HG02571 (cell line): ENCODE data around the gene LMBRD2.
"Not testable (repeated sequence)": the region's sequence is repeated elsewhere in the genome, so short reads cannot be mapped to it uniquely, and the experiment has no call there.

ENCODE experiments used
- ATAC-seq: cut with Tn5 transposase; IDR thresholded peaks from one replicate; pipeline ENCODE4 v1.9.1; 2021; ENCODE audit warnings: mild to moderate bottlenecking, moderate library complexity; ENCODE audit not compliant: unreplicated experiment

The LMBRD2 gene

DNA sequence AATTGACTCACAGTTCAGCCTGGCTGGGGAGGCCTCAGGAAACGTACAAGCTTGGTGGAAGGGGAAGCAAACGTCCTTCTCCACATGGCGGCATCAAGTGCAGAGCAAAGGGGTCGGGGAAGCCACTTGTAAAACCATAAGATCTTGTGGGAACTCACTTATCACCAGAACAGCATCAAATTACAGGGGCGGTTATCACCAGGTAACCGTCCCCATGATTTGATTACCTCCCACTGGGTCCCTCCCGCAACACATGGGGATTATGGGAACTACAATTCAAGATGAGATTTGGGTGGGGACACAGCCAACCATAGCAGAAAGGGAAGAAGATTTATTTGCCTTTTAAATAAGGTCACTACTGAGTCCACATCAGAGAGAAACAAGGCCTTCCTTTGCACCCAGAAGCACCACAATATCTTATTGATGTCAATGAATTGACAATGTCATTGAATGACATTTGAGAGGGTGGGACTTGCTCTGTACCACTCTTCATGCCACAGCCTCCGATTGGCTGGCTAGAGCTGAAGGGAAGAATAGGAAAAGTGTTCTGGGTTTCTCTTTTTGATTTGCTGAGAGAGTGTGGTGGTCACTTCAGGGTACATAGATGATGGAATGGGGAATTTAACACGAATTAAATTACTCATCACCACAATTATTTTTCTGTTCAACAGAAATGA is 11.3 kb upstream of the LMBRD2 start:
- ATAC-seq: no peak

DNA sequence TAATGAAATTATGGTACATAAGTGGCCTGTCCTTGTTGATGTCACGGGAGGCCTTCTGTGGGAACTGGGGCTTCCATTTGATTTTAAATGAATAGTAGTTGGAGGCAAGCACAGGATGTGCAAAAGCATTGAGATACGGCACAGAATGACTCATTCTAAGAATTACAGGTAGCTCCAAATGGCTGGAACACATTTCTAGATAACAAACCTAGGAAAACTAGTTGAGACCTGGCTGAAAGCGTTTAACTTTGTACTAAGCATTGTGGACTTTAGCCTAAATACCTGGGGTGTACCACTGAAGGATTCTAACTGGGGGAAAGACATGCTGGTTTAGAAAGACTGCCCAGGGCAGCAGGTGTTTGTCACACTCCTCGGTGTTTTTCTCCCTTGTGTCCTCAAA is 9.7 kb upstream of the LMBRD2 start:
- ATAC-seq: no peak

DNA sequence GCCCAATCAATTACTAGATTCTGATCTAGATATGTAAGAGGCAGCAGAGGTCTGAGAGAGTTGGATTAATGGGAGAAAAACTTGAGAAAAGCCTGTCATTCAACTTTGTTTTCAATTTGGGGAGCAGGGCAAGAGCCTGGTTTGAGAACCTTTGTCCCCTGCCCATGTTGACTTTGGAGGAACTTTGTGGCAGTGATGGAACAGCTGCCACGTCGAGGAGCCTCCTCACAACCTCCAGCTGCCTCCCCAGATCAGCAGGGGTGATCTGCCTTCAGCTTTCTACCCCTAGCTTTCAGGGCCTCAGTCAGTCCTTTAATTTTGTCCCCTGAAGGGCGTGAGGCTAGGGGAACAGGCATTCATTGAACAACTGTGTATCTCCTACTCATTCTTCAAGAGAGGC is 8.9 kb upstream of the LMBRD2 start:
- ATAC-seq: no peak

DNA sequence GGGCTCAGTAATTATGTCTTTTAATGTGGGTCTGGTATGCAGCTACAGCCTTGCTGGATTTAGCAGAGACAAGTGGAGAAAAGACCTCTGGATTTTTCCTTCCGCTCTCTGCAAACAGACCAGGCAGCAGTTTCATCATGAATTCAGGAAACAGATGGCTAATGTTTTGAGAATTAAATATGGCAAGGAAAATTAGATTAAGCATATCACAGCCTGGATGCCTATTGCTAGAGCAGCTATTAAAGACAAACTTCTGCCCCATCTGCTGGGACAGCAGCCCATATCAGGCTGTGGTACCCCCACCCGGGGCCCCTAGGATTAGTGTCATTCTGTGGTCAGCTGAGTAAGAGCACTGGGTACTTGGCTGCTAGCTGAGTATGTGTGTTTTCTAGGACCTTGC is 6.5 kb upstream of the LMBRD2 start:
- no peak for ATAC-seq

DNA sequence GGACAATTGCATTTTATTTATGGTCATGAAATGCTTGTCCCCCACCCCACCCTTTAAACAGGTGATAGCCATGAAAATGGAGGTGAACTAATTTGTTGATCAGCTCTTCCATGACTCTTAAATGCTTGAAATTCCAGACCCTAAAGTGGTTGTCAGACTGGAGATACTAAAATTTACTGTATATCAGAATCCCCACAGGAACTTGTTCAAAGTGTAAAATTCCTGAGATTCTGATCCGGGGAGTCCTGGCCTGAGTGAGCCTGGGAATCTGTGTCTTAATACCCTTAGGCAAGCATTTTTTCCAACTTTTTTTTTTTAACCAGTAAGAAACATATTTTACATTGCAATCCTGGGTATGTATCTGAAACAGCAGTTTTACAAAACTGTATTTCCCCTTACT is 4.9 kb upstream of the LMBRD2 start:
- ATAC-seq: no peak

DNA sequence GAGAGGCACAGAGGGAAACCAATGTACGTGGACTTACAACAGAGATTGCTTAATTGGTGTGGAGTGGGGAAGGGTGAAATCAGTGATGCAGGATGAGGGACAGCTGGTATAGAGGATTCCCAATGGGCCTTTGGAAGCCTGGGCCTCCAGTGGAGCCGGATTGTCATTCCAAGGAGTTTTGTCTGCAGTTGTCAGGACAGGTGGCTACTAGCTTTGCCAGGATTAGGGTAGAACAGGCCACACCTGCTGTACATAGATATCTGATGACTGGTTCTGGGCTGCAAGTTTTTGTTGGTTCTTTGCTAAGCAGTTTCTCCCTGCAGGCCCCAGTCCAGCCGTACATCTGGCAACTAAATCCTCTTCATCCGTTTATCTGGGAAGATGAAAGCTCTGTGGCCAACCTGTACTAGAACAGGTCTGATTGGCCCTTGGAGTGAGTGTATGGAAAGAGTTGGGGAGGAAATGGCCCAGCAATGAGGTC is 4.5 kb upstream of the LMBRD2 start:
- ATAC-seq: no peak

DNA sequence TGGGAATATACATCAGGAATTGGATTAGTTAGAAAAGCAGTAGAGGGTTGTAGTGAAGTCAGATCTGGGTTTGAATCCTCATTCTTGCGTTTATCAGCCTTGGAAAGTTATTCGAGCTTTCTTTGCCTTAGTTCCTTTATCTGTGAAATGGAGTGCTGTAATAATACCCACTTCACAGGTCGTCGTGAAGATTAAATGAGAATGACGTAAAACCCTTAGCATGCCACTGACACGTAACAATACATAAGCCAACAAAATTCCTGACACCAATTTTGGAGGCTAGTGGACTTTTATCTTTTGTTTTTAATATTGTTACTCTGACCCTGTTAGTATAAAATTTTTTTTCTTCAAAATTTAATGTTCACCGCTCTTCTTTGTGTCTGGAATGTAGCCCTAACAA is 3.6 kb upstream of the LMBRD2 start:
- no peak for ATAC-seq

DNA sequence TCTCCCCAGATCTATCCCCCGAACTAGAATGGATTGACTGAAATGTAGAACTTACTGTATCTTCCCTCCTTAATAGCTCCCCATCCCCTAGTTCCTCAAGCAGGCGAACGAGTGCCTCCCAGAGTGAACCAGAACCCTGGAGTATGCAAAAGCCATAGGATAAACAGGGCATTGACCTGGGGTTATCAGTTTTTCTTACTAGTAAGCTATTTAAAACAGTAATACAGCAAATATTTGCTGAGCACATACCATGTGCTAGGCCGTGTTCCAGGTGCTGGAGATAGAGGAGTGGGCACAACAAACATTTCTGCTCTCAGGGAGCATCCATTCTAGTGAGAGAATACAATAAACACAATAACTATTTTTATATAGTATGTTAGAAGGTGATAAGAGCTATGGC is 2.0 kb upstream of the LMBRD2 start:
- ATAC-seq: no peak

DNA sequence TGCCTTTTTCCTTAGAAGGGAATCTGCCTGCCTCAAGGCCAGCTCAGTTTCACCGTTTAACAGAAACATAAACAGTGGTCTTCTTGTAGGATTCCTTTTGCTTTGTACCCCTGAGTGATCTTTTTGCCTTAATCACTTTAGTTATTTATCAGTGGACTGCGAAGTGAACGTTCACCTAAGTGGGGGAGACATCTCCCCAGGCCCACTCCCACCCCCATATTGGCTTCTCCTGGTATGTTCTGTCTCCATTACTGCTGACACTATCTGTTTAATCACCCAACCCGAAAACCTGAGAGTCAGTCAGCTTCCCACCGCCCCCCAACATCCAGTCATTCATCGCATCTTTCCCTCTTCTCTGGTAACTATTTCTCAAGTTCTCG is 1.6 kb upstream of the LMBRD2 start:
- no peak for ATAC-seq

DNA sequence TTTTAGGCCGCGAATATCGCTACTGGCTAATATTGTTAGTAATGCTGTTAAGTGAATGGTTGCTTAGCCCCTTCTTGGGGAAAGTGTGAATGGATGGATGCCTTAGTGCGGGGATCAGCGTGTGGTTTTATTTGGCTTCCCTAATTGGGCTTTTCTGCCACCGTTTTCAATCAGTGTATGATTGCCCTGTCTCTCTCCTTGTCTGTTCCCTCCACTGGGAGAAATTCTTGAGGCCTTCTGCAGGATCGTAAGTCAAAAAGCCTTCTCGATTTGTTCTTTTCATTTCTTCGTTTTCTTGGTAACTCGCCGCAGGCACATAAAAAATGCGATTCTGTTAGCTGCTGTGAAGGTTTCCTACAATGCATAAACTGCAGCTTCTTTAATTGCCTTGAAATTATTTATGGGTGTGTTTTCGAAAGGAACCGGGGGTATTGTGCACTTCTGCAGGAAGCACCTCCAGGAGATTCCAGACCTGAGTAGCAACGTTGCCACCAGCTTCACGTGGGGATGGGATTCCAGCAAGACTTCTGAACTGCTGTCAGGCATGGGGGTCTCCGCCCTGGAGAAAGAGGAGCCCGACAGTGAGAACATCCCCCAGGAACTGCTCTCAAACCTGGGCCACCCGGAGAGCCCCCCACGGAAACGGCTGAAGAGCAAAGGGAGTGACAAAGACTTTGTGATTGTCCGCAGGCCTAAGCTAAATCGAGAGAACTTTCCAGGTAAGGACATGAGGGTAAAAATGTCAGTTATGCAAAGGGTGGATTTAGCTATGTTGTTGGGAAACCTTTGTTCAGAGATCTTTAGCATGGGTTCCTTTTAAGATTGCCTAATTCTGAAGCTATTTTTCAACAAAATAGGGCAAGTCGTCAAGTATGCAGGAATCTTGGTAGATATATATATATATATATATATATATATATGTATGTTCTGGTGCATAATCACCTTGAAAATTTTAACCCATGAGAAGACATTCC is 924 bp upstream of the LMBRD2 start:
- ATAC-seq: no peak

DNA sequence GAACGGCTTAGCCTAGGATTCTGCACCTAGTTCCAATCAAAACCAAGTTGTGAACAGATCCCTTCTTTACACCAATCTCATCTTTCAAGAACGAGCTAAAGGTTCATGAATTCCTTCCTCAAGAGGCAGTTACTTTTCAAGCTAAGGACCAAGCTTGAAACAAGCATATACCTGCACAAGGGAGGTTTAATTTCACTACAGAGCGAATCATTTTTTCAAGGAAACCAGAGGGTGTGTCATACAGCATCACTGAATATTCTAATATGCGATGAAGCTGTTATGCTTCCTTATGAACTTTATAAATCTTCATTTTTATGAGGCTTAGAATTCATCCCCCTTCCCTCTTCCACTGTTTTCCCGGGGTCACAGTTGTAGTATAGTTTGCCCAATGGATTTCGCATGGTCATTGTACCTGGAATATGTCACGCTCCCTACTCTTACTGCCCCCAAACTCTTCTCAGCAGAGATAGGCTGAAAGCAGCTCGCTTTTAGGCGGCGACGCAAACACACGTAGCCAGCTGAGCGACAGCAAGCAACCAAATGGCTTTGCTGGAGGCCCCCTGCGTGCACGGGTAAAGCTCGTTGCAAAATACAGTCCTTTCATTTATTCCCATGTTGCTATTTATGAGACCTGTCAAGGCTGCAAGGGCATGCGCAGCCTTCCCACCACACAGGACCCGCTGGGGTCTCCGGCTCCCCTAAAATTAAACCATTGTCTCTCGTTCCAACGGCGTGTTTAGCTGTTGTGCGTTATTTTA is 832 bp downstream of the LMBRD2 start:
- peak; percentile 16 for ATAC-seq

DNA sequence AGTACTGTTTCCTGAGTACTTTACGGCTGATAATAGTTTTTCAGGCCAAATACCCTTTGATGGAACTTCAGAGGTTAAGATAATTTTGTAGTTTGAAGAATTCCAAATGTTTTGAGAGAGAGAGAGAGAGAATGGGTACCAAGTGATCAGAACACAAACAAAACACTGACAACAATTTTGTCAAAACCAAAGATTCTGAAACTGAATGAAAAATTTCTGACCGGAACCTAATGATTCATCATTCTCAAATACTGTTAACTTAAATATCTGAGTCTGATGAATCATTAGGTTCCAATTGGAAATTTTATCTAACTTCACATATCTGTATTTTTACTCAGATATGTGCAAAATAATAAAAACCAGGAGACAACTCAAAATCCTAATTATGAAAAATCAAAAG is 4.0 kb downstream of the LMBRD2 start:
- ATAC-seq: no peak

DNA sequence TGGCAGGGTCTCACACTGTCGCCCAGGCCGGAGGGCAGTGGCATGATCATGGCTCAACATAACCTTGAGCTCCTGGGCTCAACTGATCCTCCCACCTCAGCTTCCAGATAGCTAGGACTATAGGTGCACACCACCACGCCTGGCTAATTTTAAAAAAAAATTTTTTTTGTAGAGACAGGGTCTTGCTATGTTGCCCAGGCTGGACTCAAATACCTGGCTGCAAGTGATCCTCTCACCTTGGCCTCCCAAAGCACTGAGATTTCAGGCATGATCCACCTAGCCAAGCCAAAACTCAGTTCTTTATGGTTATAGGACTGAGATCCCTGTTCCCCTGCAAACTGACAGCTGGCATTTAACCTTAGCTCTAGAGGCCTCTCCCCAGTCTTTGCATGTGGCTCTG is 5.3 kb downstream of the LMBRD2 start:
- no peak for ATAC-seq

DNA sequence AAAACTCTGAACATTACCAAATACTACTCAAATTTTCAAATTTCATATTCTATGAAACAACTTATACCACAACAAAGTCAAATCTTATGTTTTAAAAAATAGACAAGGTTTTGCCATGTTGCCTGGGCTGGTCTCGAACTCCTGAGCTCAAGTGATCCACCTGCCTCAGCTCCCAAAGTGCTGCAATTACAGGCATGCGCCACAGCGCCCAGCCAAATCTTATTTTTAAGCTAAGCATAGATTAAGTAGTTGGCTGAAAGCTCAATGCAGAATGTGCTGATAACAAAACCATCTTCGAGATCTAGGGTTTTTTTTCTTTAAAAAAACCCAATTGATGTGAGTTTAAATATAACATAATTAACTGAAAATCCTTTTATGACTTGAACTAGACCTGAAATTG is 6.4 kb downstream of the LMBRD2 start:
- no peak for ATAC-seq

DNA sequence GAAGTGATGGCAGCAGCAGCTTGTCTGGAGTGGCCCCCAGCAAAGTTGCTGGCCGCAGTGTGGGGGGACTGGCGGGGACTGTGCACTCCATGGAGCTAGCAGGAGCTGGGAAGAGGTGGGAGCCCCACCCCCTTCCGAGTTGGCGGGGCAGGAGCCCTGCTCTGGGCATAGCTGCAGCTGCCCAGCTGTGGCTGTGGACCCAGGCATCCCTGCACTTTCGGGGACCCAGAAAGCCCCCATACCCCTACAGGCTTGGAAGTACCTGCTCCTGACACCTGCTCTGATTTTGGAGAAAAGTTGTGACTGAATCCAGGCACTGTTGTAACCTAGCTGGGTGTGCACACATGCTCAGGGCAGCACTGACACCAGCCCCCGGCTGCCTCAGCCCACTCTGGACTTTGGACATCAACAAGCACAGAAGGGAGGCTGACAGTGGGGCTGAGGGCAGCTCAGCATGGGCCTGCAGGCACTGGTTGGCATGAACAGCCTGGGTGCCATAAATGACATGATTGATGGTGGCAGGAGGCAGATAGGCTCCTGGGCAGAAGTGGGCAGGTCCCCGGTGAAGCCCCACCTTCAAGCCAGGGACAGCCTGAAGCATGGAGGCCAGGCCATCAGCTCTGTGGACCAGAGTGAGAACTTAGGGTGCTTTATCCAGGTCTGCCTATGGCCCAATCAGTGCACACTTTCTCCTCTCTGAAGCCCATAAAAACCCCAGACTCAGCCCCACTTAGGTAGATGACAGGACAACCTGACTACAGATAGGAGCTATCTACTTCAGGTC is 12.6 kb downstream of the LMBRD2 start:
- ATAC-seq: no peak

DNA sequence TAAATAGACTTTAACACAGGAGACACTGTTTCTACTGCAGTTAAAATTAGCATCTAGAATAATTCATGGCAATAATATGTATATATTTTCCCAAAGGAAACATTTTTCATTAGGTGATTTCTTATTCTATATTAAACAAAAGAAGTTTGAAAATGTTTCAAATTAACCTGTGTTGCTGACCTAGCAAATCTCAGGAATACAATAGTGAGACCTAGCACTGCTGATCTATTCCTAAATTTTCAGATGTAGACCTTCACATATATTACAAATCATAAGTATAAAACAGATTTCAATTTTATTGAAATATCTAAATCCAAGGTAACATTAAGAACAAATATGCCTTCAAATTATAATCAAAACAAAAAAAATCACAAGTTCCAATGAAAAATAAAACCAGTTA is 15.1 kb downstream of the LMBRD2 start:
- ATAC-seq: no peak

DNA sequence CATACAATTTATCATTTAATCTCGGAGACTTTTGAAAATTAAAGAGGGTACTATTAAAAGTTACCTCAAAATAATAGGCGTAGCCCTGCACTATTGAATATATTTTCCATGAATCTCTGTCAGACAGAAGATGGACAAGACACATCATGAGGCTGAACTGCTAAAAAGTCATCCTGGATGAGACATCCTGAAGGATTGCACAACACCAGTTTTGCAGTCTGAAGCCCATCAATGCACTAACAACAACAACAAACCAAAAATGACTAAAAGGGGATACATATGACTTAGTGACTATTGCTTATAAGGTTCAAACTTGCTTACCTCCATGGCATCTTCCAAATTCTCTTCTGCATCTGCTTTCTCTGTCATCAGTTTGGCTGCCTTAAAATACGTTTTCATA is 15.7 kb downstream of the LMBRD2 start:
- no peak for ATAC-seq

DNA sequence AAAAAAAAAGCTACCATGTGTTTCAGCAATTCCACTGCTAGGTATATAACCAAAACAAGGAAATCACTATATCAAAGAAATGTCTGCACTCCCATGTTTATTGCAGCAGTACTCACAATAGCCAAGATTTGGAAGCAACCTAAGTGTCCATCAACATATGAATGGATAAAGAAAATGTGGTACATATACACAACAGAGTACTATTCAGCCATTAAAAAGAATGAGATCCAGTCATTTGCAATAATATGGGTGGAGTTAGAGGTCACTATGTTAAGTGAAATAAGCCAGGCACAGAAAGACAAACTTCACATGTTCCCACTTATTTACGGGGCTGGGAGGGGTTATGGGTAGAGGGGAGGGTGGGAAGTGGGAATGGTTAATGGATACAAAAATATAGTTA is 18.7 kb downstream of the LMBRD2 start:
- ATAC-seq: not testable (repeated sequence)

DNA sequence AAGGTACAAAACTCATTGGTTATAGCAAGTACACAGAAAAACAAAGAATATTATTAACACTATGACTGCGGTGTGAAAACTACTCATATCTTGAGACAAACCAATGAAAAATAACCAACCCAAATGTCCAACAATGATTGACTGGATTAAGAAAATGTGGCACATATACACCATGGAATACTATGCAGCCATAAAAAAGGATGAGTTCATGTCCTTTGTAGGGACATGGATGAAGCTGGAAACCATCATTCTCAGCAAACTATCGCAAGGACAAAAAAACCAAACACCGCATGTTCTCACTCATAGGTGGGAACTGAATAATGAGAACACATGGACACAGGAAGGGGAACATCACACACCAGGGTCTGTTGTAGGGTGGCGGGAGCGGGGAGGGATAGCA is 22.0 kb downstream of the LMBRD2 start:
- ATAC-seq: not testable (repeated sequence)

DNA sequence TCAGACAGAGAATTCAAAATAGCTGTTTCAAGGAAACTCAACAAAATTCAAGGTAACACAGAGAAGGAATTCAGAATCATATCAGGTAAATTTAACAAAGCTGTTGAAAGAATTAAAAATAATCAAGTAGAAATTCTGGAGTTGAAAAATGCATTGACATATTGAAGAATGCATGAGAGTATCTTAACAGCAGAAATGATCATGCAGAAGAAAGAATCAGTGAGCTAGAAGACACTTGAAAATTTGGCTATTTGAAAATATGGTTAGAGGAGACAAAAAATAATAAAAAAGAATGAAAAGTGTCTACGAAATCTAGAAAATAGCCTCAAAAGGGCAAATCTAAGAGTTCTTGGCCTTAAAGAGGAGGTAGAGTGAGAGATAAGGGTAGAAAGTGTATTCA is 22.9 kb downstream of the LMBRD2 start:
- no peak for ATAC-seq

DNA sequence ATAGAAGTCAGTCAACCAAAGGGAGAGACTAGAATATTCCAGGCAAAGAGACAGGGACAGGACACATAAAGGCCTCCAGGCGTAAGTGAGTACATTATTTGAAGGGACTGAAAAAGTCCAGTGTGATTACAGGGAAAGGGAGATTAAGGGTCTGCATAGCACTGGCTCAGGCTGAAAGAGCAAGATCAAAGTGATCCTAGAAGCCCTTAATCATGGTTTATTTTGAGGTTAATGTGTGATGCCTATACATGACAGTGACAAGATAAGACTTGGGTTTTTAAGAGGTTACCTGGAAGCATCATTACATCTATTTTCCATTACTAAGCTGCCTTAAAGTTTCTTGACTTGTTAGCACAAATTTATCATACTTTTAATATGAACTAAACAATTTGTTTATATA is 25.8 kb downstream of the LMBRD2 start:
- no peak for ATAC-seq
